ENCODE data around the gene TLR8. TPM values are rescaled to one million over a fixed set of nuclear protein-coding genes. Genes with fewer than 3 reads are reported as not detected.

Gene TLR8
- total and polyA plus RNA-seq, 2 donors from 2014 or later = 3.1 TPM; not detected in 1

GRCh38 chrX:12903646-12904045 lies 2.8 kb upstream of the TLR8 start:
- no peak for FAIRE-seq
- no peak for TF ChIP-seq CTCF (IDR thresholded peaks at IDR 0.05; ENCODE audit: borderline replicate concordance, extremely low read depth, insufficient read depth)
- H3K9ac ChIP-seq (ENCODE audit: low read length in 3 of 3) = no peak overlapping the region

GRCh38 chrX:12910423-12911121 lies 4.2 kb downstream of the TLR8 start:
- Histone ChIP-seq H3K4me3 (ENCODE audit: low read length in 3 of 3) (no peak overlapping the region), H3K9me3 (ENCODE audit: control insufficient read depth in 2 of 3, insufficient read depth in 1 of 3, low read length in 3 of 3) (no peaks in the 10 kb centered on the region), H3K27me3 (ENCODE audit: control insufficient read depth, insufficient read depth, low read length) (peaks cover 3% of the 10 kb centered on the region), H3K9ac (ENCODE audit: low read length in 3 of 3) (no peak overlapping the region), H3K27ac (ENCODE audit: low read depth in 2 of 2, low read length in 2 of 2) (no peak overlapping the region), H3K36me3 (ENCODE audit: control insufficient read depth in 2 of 3, insufficient read depth in 3 of 3, low read length in 3 of 3) (no peaks in the 10 kb centered on the region), H3K4me1 (ENCODE audit: control insufficient read depth in 2 of 3, insufficient read depth in 2 of 3, low read depth in 1 of 3, low read length in 3 of 3) (no peaks in the 10 kb centered on the region)
- no peak for FAIRE-seq
- DNase-seq = no peak
- intact Hi-C loops (cut with DNase I) = no loop called here
- TF ChIP-seq CTCF (IDR thresholded peaks at IDR 0.05; ENCODE audit: borderline replicate concordance, extremely low read depth, insufficient read depth) = no peak

More at GRCh38 chrX:12903646-12904045, 2.8 kb upstream of the TLR8 start:
- Histone ChIP-seq H3K4me3 (ENCODE audit: low read length in 3 of 3) (no peak overlapping the region), H3K4me1 (ENCODE audit: control insufficient read depth in 2 of 3, insufficient read depth in 2 of 3, low read depth in 1 of 3, low read length in 3 of 3) (no peaks in the 10 kb centered on the region), H3K27ac (ENCODE audit: low read depth in 2 of 2, low read length in 2 of 2) (no peak overlapping the region), H3K36me3 (ENCODE audit: control insufficient read depth in 2 of 3, insufficient read depth in 3 of 3, low read length in 3 of 3) (no peaks in the 10 kb centered on the region), H3K9me3 (ENCODE audit: control insufficient read depth in 2 of 3, insufficient read depth in 1 of 3, low read length in 3 of 3) (no peaks in the 10 kb centered on the region), H3K27me3 (ENCODE audit: control insufficient read depth, insufficient read depth, low read length) (no peaks in the 10 kb centered on the region)
- intact Hi-C loops (cut with DNase I) = no loop called here
- no peak for DNase-seq

- no peak overlapping the region for H3K9ac ChIP-seq (ENCODE audit: low read length in 3 of 3)
- FAIRE-seq (no peak), DNase-seq (no peak)
- H3K36me3 ChIP-seq (ENCODE audit: control insufficient read depth in 2 of 3, insufficient read depth in 3 of 3, low read length in 3 of 3) = no peaks in the 10 kb centered on the region
- intact Hi-C loops (cut with DNase I) = no loop called here
- H3K9me3 ChIP-seq (ENCODE audit: control insufficient read depth in 2 of 3, insufficient read depth in 1 of 3, low read length in 3 of 3) = no peaks in the 10 kb centered on the region
- H3K27ac ChIP-seq (ENCODE audit: low read depth in 2 of 2, low read length in 2 of 2) = no peak overlapping the region
- no peak overlapping the region for H3K4me3 ChIP-seq (ENCODE audit: low read length in 3 of 3)
- no peaks in the 10 kb centered on the region for H3K4me1 ChIP-seq (ENCODE audit: control insufficient read depth in 2 of 3, insufficient read depth in 2 of 3, low read depth in 1 of 3, low read length in 3 of 3)
- H3K27me3 ChIP-seq (ENCODE audit: control insufficient read depth, insufficient read depth, low read length) = peaks cover 3% of the 10 kb centered on the region
- TF ChIP-seq CTCF (IDR thresholded peaks at IDR 0.05; ENCODE audit: borderline replicate concordance, extremely low read depth, insufficient read depth) = no peak
Observed at GRCh38 chrX:12911122-12911470, 4.7 kb downstream of the TLR8 start.
